IMR-90 (cell line): Measurements from ENCODE around the gene QSER1. TPM values are rescaled to one million over a fixed set of nuclear protein-coding genes. Genes with fewer than 3 reads are reported as not detected.

Experiments used
- ATAC-seq: fragments of 200-7000 bp; cut with Tn5 transposase; 2 replicates; pipeline ENCODE4 v1.9.1; 2020; ENCODE audit warnings: low read depth, mild to moderate bottlenecking, moderate library complexity
- BruUV-seq: library from RNA; stranded (reverse); fragments of 400-500 nt; replicated peaks from 2 replicates; lab custom pipeline; 2021; lab: Mats Ljungman, UMichigan
- CTCF ChIA-PET: fragments of 300-600 bp; formaldehyde crosslinking; extraction: SDS; loops from one replicate; lab custom pipeline; 2021; ENCODE audit warnings: antibody characterized with exemption; lab: Yijun Ruan, JAX
- POLR2A ChIA-PET: fragments of 300-600 bp; sonication (Branson Sonifier 250); formaldehyde crosslinking; loops from one replicate; lab custom pipeline; 2022; ENCODE audit warnings: antibody characterized with exemption; ENCODE audit not compliant: unreplicated experiment; lab: Charles Lee
- DNase-seq: peaks from one replicate; pipeline ENCODE4 v3.0.0; 2013
- H2AFZ ChIP-seq: replicated peaks from 2 replicates; pipeline ENCODE3; 2013; ENCODE audit warnings: low read length, mild to moderate bottlenecking; ENCODE audit not compliant: poor library complexity
- H2AK5ac ChIP-seq: 2 replicates; pipeline ENCODE4 v1.6.1; 2013; ENCODE audit warnings: low read depth, low read length, inconsistent platforms
- H2AK9ac ChIP-seq: replicated peaks from 2 replicates; pipeline ENCODE3; 2013; ENCODE audit warnings: mild to moderate bottlenecking, low read depth, low read length, moderate library complexity; ENCODE audit not compliant: poor library complexity
- H2BK120ac ChIP-seq: 2 replicates; pipeline ENCODE4 v1.6.1; 2013; ENCODE audit warnings: low read depth, low read length, inconsistent platforms
- H2BK15ac ChIP-seq: 3 replicates; pipeline ENCODE4 v1.6.1; 2013; ENCODE audit warnings: low read depth, low read length, inconsistent platforms
- H2BK20ac ChIP-seq: 2 replicates; pipeline ENCODE4 v1.6.1; 2013; ENCODE audit warnings: low read depth, mild to moderate bottlenecking, inconsistent platforms, low read length, moderate library complexity
- H2BK5ac ChIP-seq: 2 replicates; pipeline ENCODE4 v1.6.1; 2013; ENCODE audit warnings: mild to moderate bottlenecking, low read depth, low read length, inconsistent platforms; ENCODE audit not compliant: poor library complexity, severe bottlenecking
- H3K14ac ChIP-seq: replicated peaks from 2 replicates; pipeline ENCODE4 v1.6.1; 2013; ENCODE audit warnings: low read depth, low read length, inconsistent platforms
- H3K18ac ChIP-seq: 2 replicates; pipeline ENCODE4 v1.6.1; 2013; ENCODE audit warnings: low read depth, low read length, control low read depth
- H3K23ac ChIP-seq: 2 replicates; pipeline ENCODE4 v1.6.1; 2013; ENCODE audit warnings: low read depth, low read length, inconsistent platforms
- H3K27ac ChIP-seq: 2 replicates; pipeline ENCODE4 v1.5.1; 2013; ENCODE audit warnings: mild to moderate bottlenecking, control low read depth, low read length; ENCODE audit not compliant: insufficient read depth
- H3K27me3 ChIP-seq: 2 replicates; pipeline ENCODE4 v1.6.1; 2013; ENCODE audit warnings: low read length; ENCODE audit not compliant: control insufficient read depth, insufficient read depth
- H3K36me3 ChIP-seq: 2 replicates; pipeline ENCODE4 v1.6.1; 2013; ENCODE audit warnings: low read length, mixed read lengths; ENCODE audit not compliant: control insufficient read depth, insufficient read depth
- H3K4ac ChIP-seq: 2 replicates; pipeline ENCODE4 v1.6.1; 2013; ENCODE audit warnings: low read depth, low read length, inconsistent platforms
- H3K4me1 ChIP-seq: 2 replicates; pipeline ENCODE4 v1.6.1; 2013; ENCODE audit warnings: low read length, mixed read lengths; ENCODE audit not compliant: control insufficient read depth, insufficient read depth
- H3K4me2 ChIP-seq: 2 replicates; pipeline ENCODE4 v1.6.1; 2013; ENCODE audit warnings: low read depth, mild to moderate bottlenecking, control low read depth, low read length, moderate library complexity
- H3K4me3 ChIP-seq: 2 replicates; pipeline ENCODE4 v1.5.1; 2013; ENCODE audit warnings: low read depth, mild to moderate bottlenecking, control low read depth, low read length, moderate library complexity; ENCODE audit not compliant: insufficient read depth
- H3K56ac ChIP-seq: 2 replicates; pipeline ENCODE4 v1.6.1; 2013; ENCODE audit warnings: low read length, inconsistent platforms; ENCODE audit not compliant: insufficient read depth; ENCODE audit errors: extremely low read depth
- H3K79me1 ChIP-seq, 2 experiments: 2 replicates each; pipeline ENCODE4 v1.6.1; 2013; ENCODE audit warnings: low read length in 2 of 2, inconsistent platforms in 1 of 2, low read depth in 1 of 2
- H3K9ac ChIP-seq: 2 replicates; pipeline ENCODE4 v1.6.1; 2013; ENCODE audit warnings: low read depth, low read length, control low read depth
- H3K9me1 ChIP-seq: 2 replicates; pipeline ENCODE4 v1.6.1; 2013; ENCODE audit warnings: low read length, inconsistent platforms; ENCODE audit not compliant: insufficient read depth
- H3K9me3 ChIP-seq: 2 replicates; pipeline ENCODE4 v1.6.1; 2013; ENCODE audit warnings: low read length; ENCODE audit not compliant: control insufficient read depth, insufficient read depth
- H4K20me1 ChIP-seq: 2 replicates; pipeline ENCODE4 v1.6.1; 2013; ENCODE audit warnings: low read length, inconsistent platforms; ENCODE audit not compliant: insufficient read depth
- H4K5ac ChIP-seq: 2 replicates; pipeline ENCODE4 v1.6.1; 2013; ENCODE audit warnings: mild to moderate bottlenecking, low read depth, low read length, control low read depth
- H4K8ac ChIP-seq, 2 experiments: 2 replicates each; pipeline ENCODE4 v1.6.1; 2013; ENCODE audit warnings: low read depth in 2 of 2, low read length in 2 of 2, control low read depth in 1 of 2, inconsistent platforms in 1 of 2
- H4K91ac ChIP-seq: 2 replicates; pipeline ENCODE4 v1.6.1; 2013; ENCODE audit warnings: low read depth, low read length, inconsistent platforms; ENCODE audit not compliant: insufficient read depth
- BHLHE40 ChIP-seq: fragments of 150-350 bp; IDR thresholded peaks from 2 replicates; pipeline ENCODE4 v1.6.1; 2016; ENCODE audit warnings: mild to moderate bottlenecking, low read depth, low read length
- CHD1 ChIP-seq: IDR thresholded peaks from 2 replicates; pipeline ENCODE4 v1.6.1; 2012; ENCODE audit warnings: low read depth, low read length, improper control_type of control experiment
- FOS ChIP-seq: fragments of 150-350 bp; IDR thresholded peaks from 2 replicates; pipeline ENCODE4 v1.6.1; 2016; ENCODE audit warnings: low read depth, low read length
- MAZ ChIP-seq: IDR thresholded peaks from 2 replicates; pipeline ENCODE4 v1.6.1; 2012; ENCODE audit warnings: low read depth, mild to moderate bottlenecking, low read length, improper control_type of control experiment, moderate library complexity, borderline replicate concordance
- NFE2L2 ChIP-seq: fragments of 150-350 bp; IDR thresholded peaks from 2 replicates; pipeline ENCODE4 v1.6.1; 2016; ENCODE audit warnings: low read depth, mild to moderate bottlenecking, low read length
- POLR2A ChIP-seq: IDR thresholded peaks from 2 replicates; pipeline ENCODE4 v1.6.1; 2012; ENCODE audit warnings: mild to moderate bottlenecking, low read depth, low read length
- RCOR1 ChIP-seq: IDR thresholded peaks from 2 replicates; pipeline ENCODE4 v1.6.1; 2012; ENCODE audit warnings: mild to moderate bottlenecking, low read length, improper control_type of control experiment; ENCODE audit not compliant: insufficient replicate concordance
- RFX5 ChIP-seq: IDR thresholded peaks from 2 replicates; pipeline ENCODE4 v1.8.0; 2012; ENCODE audit warnings: low read depth, mild to moderate bottlenecking, low read length, moderate library complexity
- SMC3 ChIP-seq: fragments of 150-350 bp; IDR thresholded peaks from 2 replicates; pipeline ENCODE4 v1.6.1; 2016; ENCODE audit warnings: low read depth, mild to moderate bottlenecking, antibody characterized with exemption, low read length, moderate library complexity
- WGBS, 2 experiments: methylation state at CpG; one replicate each; pipeline versions ENCODE4 v1.1.5 to v1.1.7; 2013; ENCODE audit warnings: missing lambda C conversion rate in 2 of 2; ENCODE audit not compliant: insufficient read length in 1 of 2; ENCODE audit errors: extremely low coverage in 2 of 2; 5-methylcytosine and 5-hydroxymethylcytosine counted together
- dilution Hi-C: fragments of 300-500 bp; cut with HindIII; formaldehyde crosslinking; loops from one replicate; pipeline ENCODE4 v1.14.3; 2018; ENCODE audit warnings: low sequenced_read_pairs; ENCODE audit not compliant: unreplicated experiment
- in situ Hi-C: fragments of 300-500 bp; cut with MboI; formaldehyde crosslinking; loops from 3 replicates; pipeline ENCODE4 v1.14.3; 2019; ENCODE audit warnings: low sequenced_read_pairs, inconsistent platforms, mixed read lengths
- intact Hi-C: fragments of 100-400 bp; cut with micrococcal nuclease; formaldehyde crosslinking; loops from 2 replicates; pipeline ENCODE4 v1.10.0; 2022
- polyA plus RNA-seq, 3 experiments: library from polyadenylated mRNA; depleted of rRNA; stranded (reverse); fragments of >200 nt; gene quantifications; 2 replicates each; pipeline ENCODE4 v1.2.3, GENCODE V29; 2012; ENCODE audit warnings: low replicate concordance in 1 of 3
- total RNA-seq: library from RNA; depleted of rRNA; stranded (reverse); fragments of >200 nt; gene quantifications from 2 replicates; pipeline ENCODE4 v1.2.3, GENCODE V29; 2012
- TF ChIP-seq, protein P1 (sequence below): conservative IDR thresholded peaks from 2 replicates; pipeline ENCODE4 v1.5.1; 2012; ENCODE audit warnings: mild to moderate bottlenecking, low read depth, low read length, improper control_type of control experiment
- TF ChIP-seq, protein P2 (sequence below): fragments of 150-350 bp; IDR thresholded peaks from 2 replicates; pipeline ENCODE4 v1.6.1; 2016; ENCODE audit warnings: low read depth, mild to moderate bottlenecking, low read length, moderate library complexity, borderline replicate concordance

QSER1 gene
- total and polyA plus RNA-seq, 2 of the 4 experiments (the other 2 are of a cell fraction): 5.9 to 15.6 TPM

DNA sequence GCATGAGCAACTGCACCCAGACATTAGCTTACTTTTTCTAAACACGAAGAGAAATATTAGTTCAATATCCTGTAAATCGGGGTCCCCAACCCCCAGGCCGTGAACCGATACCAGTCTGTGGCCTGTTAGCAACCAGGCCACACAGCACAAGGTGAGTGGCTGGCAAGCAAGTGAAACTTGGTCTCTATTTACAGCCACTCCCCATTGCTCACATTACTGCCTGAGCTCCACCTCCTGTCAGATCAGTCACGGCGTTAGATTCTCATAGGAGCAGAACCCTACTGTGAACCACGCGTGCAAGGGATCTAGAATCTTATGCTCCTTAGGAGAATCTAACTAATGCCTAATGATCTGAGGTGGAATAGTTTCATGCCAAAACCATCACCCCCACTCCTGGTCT, 95.2 kb downstream of the QSER1 start:
- Histone ChIP-seq H4K91ac (no peak overlapping the region), H3K4me1 (no peaks in the 10 kb centered on the region), H3K4ac (no peak overlapping the region), H4K20me1 (no peaks in the 10 kb centered on the region), H3K79me1 (no peaks in the 10 kb centered on the region), H2AK5ac (no peak overlapping the region), H2AK9ac (no peak overlapping the region), H2BK15ac (no peak overlapping the region), H4K5ac (no peak overlapping the region), H3K9me3 (peaks cover 4% of the 10 kb centered on the region), H3K14ac (no peak overlapping the region), H4K8ac (no peak overlapping the region), H2BK20ac (no peak overlapping the region), H3K4me3 (no peak overlapping the region), H3K36me3 (no peaks in the 10 kb centered on the region), H2AFZ (peak overlapping the region; percentile 57), H3K27ac (no peak overlapping the region), H2BK5ac (no peak overlapping the region), H3K56ac (no peak overlapping the region), H3K27me3 (no peaks in the 10 kb centered on the region), H2BK120ac (no peak overlapping the region), H3K9ac (no peak overlapping the region), H3K9me1 (no peaks in the 10 kb centered on the region), H3K18ac (no peak overlapping the region), H3K23ac (no peak overlapping the region), H3K4me2 (no peak overlapping the region)
- no peak for TF ChIP-seq NFE2L2
- no peak for TF ChIP-seq RCOR1
- TF ChIP-seq MAZ: no peak
- no peak for TF ChIP-seq CHD1
- TF ChIP-seq BHLHE40: no peak
- no peak for TF ChIP-seq SMC3
- no peak for TF ChIP-seq RFX5
- no peak for TF ChIP-seq FOS
- TF ChIP-seq, protein P1, sequence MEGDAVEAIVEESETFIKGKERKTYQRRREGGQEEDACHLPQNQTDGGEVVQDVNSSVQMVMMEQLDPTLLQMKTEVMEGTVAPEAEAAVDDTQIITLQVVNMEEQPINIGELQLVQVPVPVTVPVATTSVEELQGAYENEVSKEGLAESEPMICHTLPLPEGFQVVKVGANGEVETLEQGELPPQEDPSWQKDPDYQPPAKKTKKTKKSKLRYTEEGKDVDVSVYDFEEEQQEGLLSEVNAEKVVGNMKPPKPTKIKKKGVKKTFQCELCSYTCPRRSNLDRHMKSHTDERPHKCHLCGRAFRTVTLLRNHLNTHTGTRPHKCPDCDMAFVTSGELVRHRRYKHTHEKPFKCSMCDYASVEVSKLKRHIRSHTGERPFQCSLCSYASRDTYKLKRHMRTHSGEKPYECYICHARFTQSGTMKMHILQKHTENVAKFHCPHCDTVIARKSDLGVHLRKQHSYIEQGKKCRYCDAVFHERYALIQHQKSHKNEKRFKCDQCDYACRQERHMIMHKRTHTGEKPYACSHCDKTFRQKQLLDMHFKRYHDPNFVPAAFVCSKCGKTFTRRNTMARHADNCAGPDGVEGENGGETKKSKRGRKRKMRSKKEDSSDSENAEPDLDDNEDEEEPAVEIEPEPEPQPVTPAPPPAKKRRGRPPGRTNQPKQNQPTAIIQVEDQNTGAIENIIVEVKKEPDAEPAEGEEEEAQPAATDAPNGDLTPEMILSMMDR: no peak
- no peak for TF ChIP-seq POLR2A
- TF ChIP-seq, protein P2, sequence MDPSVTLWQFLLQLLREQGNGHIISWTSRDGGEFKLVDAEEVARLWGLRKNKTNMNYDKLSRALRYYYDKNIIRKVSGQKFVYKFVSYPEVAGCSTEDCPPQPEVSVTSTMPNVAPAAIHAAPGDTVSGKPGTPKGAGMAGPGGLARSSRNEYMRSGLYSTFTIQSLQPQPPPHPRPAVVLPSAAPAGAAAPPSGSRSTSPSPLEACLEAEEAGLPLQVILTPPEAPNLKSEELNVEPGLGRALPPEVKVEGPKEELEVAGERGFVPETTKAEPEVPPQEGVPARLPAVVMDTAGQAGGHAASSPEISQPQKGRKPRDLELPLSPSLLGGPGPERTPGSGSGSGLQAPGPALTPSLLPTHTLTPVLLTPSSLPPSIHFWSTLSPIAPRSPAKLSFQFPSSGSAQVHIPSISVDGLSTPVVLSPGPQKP: no peak
- CTCF ChIA-PET: no interaction called here
- ATAC-seq: no peak
- BruUV-seq: no TSS peak
- POLR2A ChIA-PET: no interaction called here
- intact Hi-C loops (no loop called here), dilution Hi-C loops (no loop called here), in situ Hi-C loops (no loop called here)
- no CpG with 5 or more reads among the region's 8 CpGs for WGBS, 2 experiments
- no peak for DNase-seq
